GM10266 (cell line): ENCODE measurements around the gene L3MBTL2.

Experiments
- DNase-seq: peaks from one replicate; pipeline ENCODE4 v3.0.0; 2012; ENCODE audit errors: extremely low spot score
- CTCF ChIP-seq: IDR thresholded peaks from 2 replicates; pipeline ENCODE4 v1.5.1; 2012; ENCODE audit warnings: mild to moderate bottlenecking, low read depth; ENCODE audit not compliant: control insufficient read depth, insufficient read depth; ENCODE audit errors: missing control alignments

The L3MBTL2 gene

GRCh38 chr22:41243361-41243760 is 38.2 kb downstream of the L3MBTL2 start:
- TF ChIP-seq CTCF = no peak
- DNase-seq = no peak

- no peak for DNase-seq
These were observed 40.9 kb downstream of the L3MBTL2 start for GRCh38 chr22:41245917-41246499.

GRCh38 chr22:41247703-41248102 is 42.6 kb downstream of the L3MBTL2 start:
- DNase-seq = no peak
- no peak for TF ChIP-seq CTCF

More at GRCh38 chr22:41245917-41246499, 40.9 kb downstream of the L3MBTL2 start:
- no peak for TF ChIP-seq CTCF

GRCh38 chr22:41248314-41248713 is 43.2 kb downstream of the L3MBTL2 start:
- no peak for TF ChIP-seq CTCF
- no peak for DNase-seq

GRCh38 chr22:41248758-41249157 is 43.6 kb downstream of the L3MBTL2 start:
- DNase-seq = no peak
- no peak for TF ChIP-seq CTCF

- no peak for TF ChIP-seq CTCF
These were observed 44.3 kb downstream of the L3MBTL2 start for GRCh38 chr22:41249442-41249841.

GRCh38 chr22:41250127-41250526 is 45.0 kb downstream of the L3MBTL2 start:
- no peak for DNase-seq
- TF ChIP-seq CTCF = no peak

More at GRCh38 chr22:41249442-41249841, 44.3 kb downstream of the L3MBTL2 start:
- DNase-seq = no peak
